K562 (cell line): Measurements from ENCODE around the gene HGS. TPM values are rescaled to one million over a fixed set of nuclear protein-coding genes. Genes with fewer than 3 reads are reported as not detected.

ENCODE experiments used
- ATAC-seq: fragments of 200-7000 bp; cut with Tn5 transposase; 3 replicates; pipeline ENCODE4 v1.9.1; 2020; ENCODE audit warnings: moderate library complexity
- BruUV-seq: library from RNA; stranded (reverse); fragments of 400-500 nt; replicated peaks from 2 replicates; lab custom pipeline; 2021; lab: Mats Ljungman, UMichigan
- CTCF ChIA-PET: fragments of 300-600 bp; formaldehyde crosslinking; extraction: SDS; loops from one replicate; lab custom pipeline; 2021; ENCODE audit warnings: low intra/inter-chr PET ratio; lab: Yijun Ruan, JAX
- POLR2A ChIA-PET: fragments of 300-600, 350-650 bp; sonication (Branson Sonifier 250); formaldehyde crosslinking; extraction: SDS; loops from one replicate; lab custom pipeline; 2021; ENCODE audit warnings: antibody characterized with exemption, inconsistent platforms; lab: Yijun Ruan, JAX
- DNase-seq, 4 experiments: peaks; one replicate each; pipeline versions ENCODE4 v3.0.0 to v3.0.0-alpha.2; 2011 to 2018; ENCODE audit warnings: low spot score in 3 of 4, mixed read lengths in 3 of 4; ENCODE audit errors: extremely low read depth in 1 of 4
- FAIRE-seq: peaks from 2 replicates; lab custom pipeline; 2011; peaks lifted over from hg19 to GRCh38; lab: Jason Lieb, UNC
- H2AFZ ChIP-seq: 2 replicates; pipeline ENCODE4 v1.6.0; 2011; ENCODE audit warnings: low read depth, low read length, control low read depth, inconsistent platforms
- H3K27ac ChIP-seq: fragments of 200-600 bp; 3 replicates; pipeline ENCODE4 v1.8.0; 2011; ENCODE audit warnings: low read depth, mild to moderate bottlenecking, control low read depth, inconsistent platforms, low read length, moderate library complexity, mixed read lengths; ENCODE audit errors: extremely low read depth
- H3K27me3 ChIP-seq, 2 experiments: fragments of 300-600 bp in 1 of 2; 2 replicates in 1 of 2; 3 replicates in 1 of 2; pipeline versions ENCODE4 v1.6.0 to v1.8.0; 2011; ENCODE audit warnings: inconsistent platforms in 2 of 2, low read length in 2 of 2, mild to moderate bottlenecking in 1 of 2, mixed read lengths in 1 of 2, moderate library complexity in 1 of 2; ENCODE audit not compliant: control insufficient read depth in 2 of 2, insufficient read depth in 2 of 2
- H3K36me3 ChIP-seq: fragments of 300-600 bp; 3 replicates; pipeline ENCODE4 v1.8.0; 2011; ENCODE audit warnings: mild to moderate bottlenecking, low read length, inconsistent platforms; ENCODE audit not compliant: control insufficient read depth, insufficient read depth
- H3K4me1 ChIP-seq, 2 experiments: fragments of 200-600 bp in 1 of 2; replicated peaks in 1 of 2; 2 replicates in 1 of 2; 3 replicates in 1 of 2; pipeline versions ENCODE4 v1.5.1 to v1.8.0; 2011; ENCODE audit warnings: inconsistent platforms in 2 of 2, low read length in 2 of 2, mild to moderate bottlenecking in 1 of 2, mixed read lengths in 1 of 2, moderate library complexity in 1 of 2; ENCODE audit not compliant: control insufficient read depth in 2 of 2, insufficient read depth in 2 of 2
- H3K4me2 ChIP-seq: 2 replicates; pipeline ENCODE4 v1.6.1; 2011; ENCODE audit warnings: low read length, control low read depth, inconsistent platforms, mixed read lengths; ENCODE audit not compliant: insufficient read depth
- H3K4me3 ChIP-seq: fragments of 200-600 bp; sonication (generic), shearing (Covaris generic); 2 replicates; pipeline ENCODE4 v1.5.1; 2016; ENCODE audit warnings: control low read depth, inconsistent platforms
- H3K79me2 ChIP-seq: fragments of 200-600 bp; 3 replicates; pipeline ENCODE4 v1.8.0; 2011; ENCODE audit warnings: low read length, inconsistent platforms; ENCODE audit not compliant: control insufficient read depth, insufficient read depth
- H3K9ac ChIP-seq, 2 experiments: 2 replicates each; pipeline versions ENCODE4 v1.6.0 to v1.6.1; 2011; ENCODE audit warnings: low read depth in 2 of 2, low read length in 2 of 2, control low read depth in 1 of 2, inconsistent platforms in 1 of 2, mild to moderate bottlenecking in 1 of 2, mixed read lengths in 1 of 2; ENCODE audit not compliant: insufficient read depth in 1 of 2
- H3K9me1 ChIP-seq: one replicate; pipeline ENCODE4 v1.6.0; 2011; ENCODE audit warnings: inconsistent platforms, mild to moderate bottlenecking, low read length, moderate library complexity; ENCODE audit not compliant: control insufficient read depth, insufficient read depth
- H3K9me3 ChIP-seq: replicated peaks from 2 replicates; pipeline ENCODE4 v1.5.1; 2011; ENCODE audit warnings: low read depth, low read length, inconsistent platforms; ENCODE audit not compliant: control insufficient read depth, insufficient read depth
- H4K20me1 ChIP-seq: replicated peaks from 2 replicates; pipeline ENCODE4 v1.6.1; 2011; ENCODE audit warnings: low read length, inconsistent platforms, mixed read lengths; ENCODE audit not compliant: control insufficient read depth, insufficient read depth
- CHD2 ChIP-seq: IDR thresholded peaks from 2 replicates; pipeline ENCODE4 v1.6.1; 2011; ENCODE audit warnings: low read depth, low read length
- CTBP1 ChIP-seq: fragments of 450-650 bp; IDR thresholded peaks from 2 replicates; pipeline ENCODE4 v1.6.1; 2016; ENCODE audit warnings: borderline replicate concordance
- HNRNPLL ChIP-seq: fragments of 200-400 bp; formaldehyde crosslinking; IDR thresholded peaks from 2 replicates; pipeline ENCODE4 v1.6.1; 2017; ENCODE audit warnings: low read length, low read depth, mild to moderate bottlenecking; ENCODE audit not compliant: poor library complexity, severe bottlenecking
- SAFB ChIP-seq: fragments of 200-400 bp; formaldehyde crosslinking; IDR thresholded peaks from 2 replicates; pipeline ENCODE4 v1.6.1; 2017; ENCODE audit warnings: low read depth, low read length, borderline replicate concordance
- SIN3A ChIP-seq, 2 experiments: fragments of 150-350 bp in 1 of 2; IDR thresholded peaks; 2 replicates each; pipeline ENCODE4 v1.6.1; 2011 to 2016; ENCODE audit warnings: borderline replicate concordance in 2 of 2, low read depth in 2 of 2, low read length in 2 of 2, mild to moderate bottlenecking in 2 of 2, moderate library complexity in 2 of 2; ENCODE audit not compliant: control insufficient read depth in 1 of 2
- SMARCB1 ChIP-seq: IDR thresholded peaks from 2 replicates; pipeline ENCODE4 v1.6.1; 2011; ENCODE audit warnings: improper control_type of control experiment, low read depth; ENCODE audit not compliant: insufficient read length
- TSC22D4 ChIP-seq: fragments of 450-650 bp; IDR thresholded peaks from 2 replicates; pipeline ENCODE4 v1.6.1; 2016; ENCODE audit warnings: missing genetic modification characterization, missing biosample characterization, control low read depth
- ZKSCAN3 ChIP-seq: fragments of 250-450 bp; sonication (Bioruptor Pico); IDR thresholded peaks from 2 replicates; pipeline ENCODE4 v1.4.0; 2020
- WGBS: fragments of 100-300 bp; shearing (Covaris generic); methylation state at CpG from one replicate; pipeline ENCODE4 v1.1.6; 2016; ENCODE audit warnings: low coverage, mixed read lengths; ENCODE audit not compliant: insufficient coverage; ENCODE audit errors: missing lambda C conversion rate; 5-methylcytosine and 5-hydroxymethylcytosine counted together
- in situ Hi-C: fragments of 300-500 bp; cut with MboI; formaldehyde crosslinking; loops from 4 replicates; pipeline ENCODE4 v1.15.0; 2018; ENCODE audit warnings: inconsistent platforms, mixed read lengths
- intact Hi-C: fragments of 100-400 bp; cut with micrococcal nuclease; formaldehyde crosslinking; loops from 2 replicates; pipeline ENCODE4 v1.14.2; 2022
- polyA plus RNA-seq, 8 experiments: library from polyadenylated mRNA; depleted of rRNA in 4 of 8; stranded (reverse) in 5 of 8; unstranded in 3 of 8; fragments of >200 nt; fragmentation: Nextera tagmentation in 2 of 8; fragmentation: Illumina TruSeq in 1 of 8; extraction: Ambion mirVana in 2 of 8; extraction: Trizol in 1 of 8; gene quantifications; 2 replicates each; pipeline versions ENCODE4 v1.2.1 to v1.2.3, GENCODE V29; 2011 to 2014; ENCODE audit warnings: inconsistent platforms in 1 of 8, missing spikeins in 1 of 8
- total RNA-seq, 7 experiments: library from RNA; depleted of rRNA in 6 of 7; stranded (reverse); fragments of >200 nt in 6 of 7; fragmentation: Illumina TruSeq in 2 of 7; extraction: Trizol in 2 of 7; gene quantifications; 2 replicates each; pipeline versions ENCODE4 v1.2.1 to v1.2.3, GENCODE V29; 2011 to 2021; ENCODE audit warnings: low replicate concordance in 1 of 7
- TF ChIP-seq, protein P1 (sequence below): IDR thresholded peaks from 2 replicates; pipeline ENCODE4 v1.6.1; 2016; ENCODE audit warnings: missing genetic modification characterization, missing compliant biosample characterization
- TF ChIP-seq, protein P2 (sequence below), 2 experiments: IDR thresholded peaks; 2 replicates each; pipeline ENCODE4 v1.6.1; 2012; ENCODE audit warnings: improper control_type of control experiment in 2 of 2, low read depth in 2 of 2, low read length in 2 of 2, borderline replicate concordance in 1 of 2
- TF ChIP-seq, protein P3 (sequence below): sonication (generic); formaldehyde crosslinking; IDR thresholded peaks from 2 replicates; pipeline ENCODE4 v1.8.1; 2022; ENCODE audit warnings: missing genetic modification reagents

Gene HGS
- total and polyA plus RNA-seq, 9 of the 15 experiments (the other 6 are each of a cell fraction or from before 2014, with no cell fraction given) = 3.9 to 176 (median 77.1) TPM

GRCh38 chr17:81711814-81712467 lies 28.1 kb downstream of the HGS start, which contains the start of gene SLC25A10 (continued):
- TF ChIP-seq, protein P1, sequence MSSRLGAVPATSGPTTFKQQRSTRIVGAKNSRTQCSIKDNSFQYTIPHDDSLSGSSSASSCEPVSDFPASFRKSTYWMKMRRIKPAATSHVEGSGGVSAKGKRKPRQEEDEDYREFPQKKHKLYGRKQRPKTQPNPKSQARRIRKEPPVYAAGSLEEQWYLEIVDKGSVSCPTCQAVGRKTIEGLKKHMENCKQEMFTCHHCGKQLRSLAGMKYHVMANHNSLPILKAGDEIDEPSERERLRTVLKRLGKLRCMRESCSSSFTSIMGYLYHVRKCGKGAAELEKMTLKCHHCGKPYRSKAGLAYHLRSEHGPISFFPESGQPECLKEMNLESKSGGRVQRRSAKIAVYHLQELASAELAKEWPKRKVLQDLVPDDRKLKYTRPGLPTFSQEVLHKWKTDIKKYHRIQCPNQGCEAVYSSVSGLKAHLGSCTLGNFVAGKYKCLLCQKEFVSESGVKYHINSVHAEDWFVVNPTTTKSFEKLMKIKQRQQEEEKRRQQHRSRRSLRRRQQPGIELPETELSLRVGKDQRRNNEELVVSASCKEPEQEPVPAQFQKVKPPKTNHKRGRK (tag) = peak; percentile 8; the same call in 1 of the 2 replicates
- peak; percentile 71 for TF ChIP-seq CTBP1
- no peak for TF ChIP-seq ZKSCAN3 (CRISPR knock-in tag)
- TF ChIP-seq SMARCB1 = no peak
- TF ChIP-seq CHD2 = no peak
- peak; percentile 74 for TF ChIP-seq SAFB
- no peak for TF ChIP-seq TSC22D4
- TF ChIP-seq, all 486 proteins: peak for 117

GRCh38 chr17:81712468-81713003 lies 28.7 kb downstream of the HGS start:
- intact Hi-C loops (no loop called here), in situ Hi-C loops (no loop called here)
- peak overlapping the region; percentile 92 for H3K4me2 ChIP-seq
- ATAC-seq = peak; percentile 71
- H3K36me3 ChIP-seq = peaks cover 54% of the 10 kb centered on the region; the same call in 2 of the 3 replicates
- H3K79me2 ChIP-seq = peaks cover 39% of the 10 kb centered on the region
- peak overlapping the region; percentile 80 to 95 for H3K9ac ChIP-seq
- peaks cover 15% of the 10 kb centered on the region for H4K20me1 ChIP-seq
- WGBS = 0% methylated on average over 24 of the region's 41 CpGs
- peak in 3 of 4 experiments; percentile 72 for DNase-seq
- peak overlapping the region; percentile 93 for H3K4me3 ChIP-seq
- H3K9me3 ChIP-seq = no peaks in the 10 kb centered on the region
- H3K27me3 ChIP-seq = no peaks in the 10 kb centered on the region
- BruUV-seq = TSS peak; percentile 17
- peak; percentile 70 for FAIRE-seq
- POLR2A ChIA-PET = interaction anchor here (0.6 to 5.2 kb wide), 9 partner anchors 9 to 365 kb away, joined by 3 to 59 read pairs (median 4); partner anchors contain the start of genes ARL16, HGS and MRPL12
- CTCF ChIA-PET = interaction anchor here (1.1 kb wide), 1 partner anchor 309 kb away, joined by 3 read pairs; no protein-coding TSS in a partner anchor
- H3K27ac ChIP-seq = peak overlapping the region; percentile 88
- H3K4me1 ChIP-seq = peaks cover 23 to 89% of the 10 kb centered on the region in 2 experiments
- peak overlapping the region; percentile 68; the same call in 1 of the 2 replicates for H2AFZ ChIP-seq
- peaks cover 2% of the 10 kb centered on the region for H3K9me1 ChIP-seq
- TF ChIP-seq, protein P2, sequence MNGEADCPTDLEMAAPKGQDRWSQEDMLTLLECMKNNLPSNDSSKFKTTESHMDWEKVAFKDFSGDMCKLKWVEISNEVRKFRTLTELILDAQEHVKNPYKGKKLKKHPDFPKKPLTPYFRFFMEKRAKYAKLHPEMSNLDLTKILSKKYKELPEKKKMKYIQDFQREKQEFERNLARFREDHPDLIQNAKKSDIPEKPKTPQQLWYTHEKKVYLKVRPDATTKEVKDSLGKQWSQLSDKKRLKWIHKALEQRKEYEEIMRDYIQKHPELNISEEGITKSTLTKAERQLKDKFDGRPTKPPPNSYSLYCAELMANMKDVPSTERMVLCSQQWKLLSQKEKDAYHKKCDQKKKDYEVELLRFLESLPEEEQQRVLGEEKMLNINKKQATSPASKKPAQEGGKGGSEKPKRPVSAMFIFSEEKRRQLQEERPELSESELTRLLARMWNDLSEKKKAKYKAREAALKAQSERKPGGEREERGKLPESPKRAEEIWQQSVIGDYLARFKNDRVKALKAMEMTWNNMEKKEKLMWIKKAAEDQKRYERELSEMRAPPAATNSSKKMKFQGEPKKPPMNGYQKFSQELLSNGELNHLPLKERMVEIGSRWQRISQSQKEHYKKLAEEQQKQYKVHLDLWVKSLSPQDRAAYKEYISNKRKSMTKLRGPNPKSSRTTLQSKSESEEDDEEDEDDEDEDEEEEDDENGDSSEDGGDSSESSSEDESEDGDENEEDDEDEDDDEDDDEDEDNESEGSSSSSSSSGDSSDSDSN (IDR thresholded peaks at IDR 0.05; ENCODE audit: borderline replicate concordance in 1 of 2, low read depth in 2 of 2, low read length in 2 of 2) = peak in 1 of 2 experiments; percentile 95; a peak in 3 of 4 replicates
- TF ChIP-seq, protein P3, sequence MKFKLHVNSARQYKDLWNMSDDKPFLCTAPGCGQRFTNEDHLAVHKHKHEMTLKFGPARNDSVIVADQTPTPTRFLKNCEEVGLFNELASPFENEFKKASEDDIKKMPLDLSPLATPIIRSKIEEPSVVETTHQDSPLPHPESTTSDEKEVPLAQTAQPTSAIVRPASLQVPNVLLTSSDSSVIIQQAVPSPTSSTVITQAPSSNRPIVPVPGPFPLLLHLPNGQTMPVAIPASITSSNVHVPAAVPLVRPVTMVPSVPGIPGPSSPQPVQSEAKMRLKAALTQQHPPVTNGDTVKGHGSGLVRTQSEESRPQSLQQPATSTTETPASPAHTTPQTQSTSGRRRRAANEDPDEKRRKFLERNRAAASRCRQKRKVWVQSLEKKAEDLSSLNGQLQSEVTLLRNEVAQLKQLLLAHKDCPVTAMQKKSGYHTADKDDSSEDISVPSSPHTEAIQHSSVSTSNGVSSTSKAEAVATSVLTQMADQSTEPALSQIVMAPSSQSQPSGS (CRISPR knock-in tag) = no peak
- TF ChIP-seq HNRNPLL (peak; percentile 32), SIN3A (IDR thresholded peaks at IDR 0.05; ENCODE audit: borderline replicate concordance in 2 of 2, control insufficient read depth in 1 of 2, low read depth in 2 of 2, low read length in 2 of 2) (peak in 1 of 2 experiments; percentile 9; a peak in 1 of 4 replicates)
